ENCODE measurements around the gene GALNT2.

The GALNT2 gene

DNA sequence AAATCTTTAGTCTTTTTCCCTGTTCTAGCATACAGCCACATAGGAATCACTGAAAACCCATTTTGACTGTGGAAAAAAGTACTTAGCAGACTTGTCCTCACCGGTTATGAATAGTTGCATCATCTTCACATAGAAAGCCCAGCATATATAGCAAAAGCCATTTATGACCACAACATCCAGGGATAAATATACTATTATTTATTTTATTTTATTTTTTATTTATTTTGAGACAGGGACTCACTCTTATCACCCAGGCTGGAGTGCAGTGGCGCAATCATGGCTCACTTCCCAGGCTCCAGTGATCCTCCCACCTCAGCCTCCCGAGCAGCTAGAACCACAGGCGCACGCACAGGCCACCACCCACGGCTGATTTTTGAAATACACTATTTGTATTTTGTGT is 175.3 kb downstream of the GALNT2 start:
- no peak overlapping the region for H3K27ac ChIP-seq
- DNase-seq (ENCODE audit: low read depth, low spot score): no peak

DNA sequence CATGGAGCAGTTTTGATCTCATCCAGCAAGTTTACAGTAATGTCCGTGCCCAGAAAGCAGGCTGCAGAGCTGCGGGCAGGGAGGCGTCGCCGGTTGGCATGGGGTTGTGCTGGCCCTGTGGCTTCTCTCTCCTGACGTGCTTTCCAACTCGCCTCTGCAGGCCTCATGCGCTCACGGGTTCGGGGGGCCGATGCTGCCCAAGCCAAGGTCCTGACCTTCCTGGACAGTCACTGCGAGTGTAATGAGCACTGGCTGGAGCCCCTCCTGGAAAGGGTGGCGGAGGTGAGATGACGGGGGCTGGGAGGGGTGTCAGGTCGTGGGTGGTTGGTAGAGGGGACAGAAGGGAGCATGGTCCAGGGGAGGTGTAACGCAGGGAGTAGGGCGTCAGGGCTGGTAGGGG is 176.1 kb downstream of the GALNT2 start:
- no peak for DNase-seq (ENCODE audit: low read depth, low spot score)
- no peak overlapping the region for H3K27ac ChIP-seq

DNA sequence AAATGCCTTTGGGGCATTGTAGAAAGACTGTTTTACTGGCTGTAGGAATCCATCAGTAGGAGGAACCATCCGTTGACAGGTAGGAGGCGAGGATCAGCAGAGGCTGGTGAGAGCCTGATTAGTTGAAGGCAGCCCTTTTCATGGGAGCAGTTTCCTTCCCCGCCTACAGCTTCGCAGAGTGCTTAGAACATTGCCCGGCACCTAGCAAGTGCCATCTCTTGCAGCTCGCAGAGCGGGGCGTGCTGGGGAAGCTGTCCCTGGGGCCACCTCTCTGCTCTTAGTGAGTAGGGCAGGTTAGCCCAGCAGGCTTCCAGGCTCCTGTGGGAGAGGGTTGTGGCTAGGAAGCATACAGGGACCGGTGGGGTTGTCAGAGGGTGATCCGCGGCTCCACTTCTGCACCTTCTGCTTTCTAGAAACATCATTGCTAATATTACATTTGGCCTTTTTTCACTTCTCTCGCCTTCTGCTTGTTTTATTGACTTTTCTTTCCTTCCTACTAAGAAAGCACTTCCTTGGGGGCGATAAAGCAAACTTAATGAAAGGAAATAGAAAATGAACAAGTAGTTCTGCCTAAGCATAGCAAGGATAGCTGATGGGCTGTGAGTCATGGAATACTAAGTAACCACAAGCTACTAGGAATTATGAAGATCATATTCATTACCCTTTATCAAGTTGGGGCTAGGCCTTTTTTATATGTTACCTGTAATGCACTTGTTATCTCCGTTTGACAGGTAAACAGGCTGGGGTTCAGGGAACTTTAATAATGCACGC is 176.7 kb downstream of the GALNT2 start:
- H3K27ac ChIP-seq: no peak overlapping the region
- no peak for DNase-seq (ENCODE audit: low read depth, low spot score)

DNA sequence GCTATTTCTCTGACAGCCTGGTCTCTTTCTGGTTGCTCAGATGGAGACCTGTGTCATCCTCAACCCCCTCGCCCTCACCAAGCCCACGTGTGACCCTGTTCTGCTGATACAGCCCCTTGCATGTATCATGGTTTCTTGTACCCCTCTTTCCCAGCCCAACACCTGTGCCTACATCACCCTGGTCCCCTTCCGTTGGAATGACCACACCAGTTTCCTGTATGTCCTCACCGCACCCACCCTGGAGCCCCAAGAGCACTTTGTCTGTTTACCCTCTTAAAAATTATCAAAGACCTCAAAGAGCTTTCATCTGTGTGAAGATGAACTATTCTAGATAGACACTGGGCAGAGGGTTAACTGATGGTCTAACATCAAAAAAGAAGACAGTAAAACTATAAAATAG is 179.5 kb downstream of the GALNT2 start:
- H3K27ac ChIP-seq: no peak overlapping the region
- no peak for DNase-seq (ENCODE audit: low read depth, low spot score)

DNA sequence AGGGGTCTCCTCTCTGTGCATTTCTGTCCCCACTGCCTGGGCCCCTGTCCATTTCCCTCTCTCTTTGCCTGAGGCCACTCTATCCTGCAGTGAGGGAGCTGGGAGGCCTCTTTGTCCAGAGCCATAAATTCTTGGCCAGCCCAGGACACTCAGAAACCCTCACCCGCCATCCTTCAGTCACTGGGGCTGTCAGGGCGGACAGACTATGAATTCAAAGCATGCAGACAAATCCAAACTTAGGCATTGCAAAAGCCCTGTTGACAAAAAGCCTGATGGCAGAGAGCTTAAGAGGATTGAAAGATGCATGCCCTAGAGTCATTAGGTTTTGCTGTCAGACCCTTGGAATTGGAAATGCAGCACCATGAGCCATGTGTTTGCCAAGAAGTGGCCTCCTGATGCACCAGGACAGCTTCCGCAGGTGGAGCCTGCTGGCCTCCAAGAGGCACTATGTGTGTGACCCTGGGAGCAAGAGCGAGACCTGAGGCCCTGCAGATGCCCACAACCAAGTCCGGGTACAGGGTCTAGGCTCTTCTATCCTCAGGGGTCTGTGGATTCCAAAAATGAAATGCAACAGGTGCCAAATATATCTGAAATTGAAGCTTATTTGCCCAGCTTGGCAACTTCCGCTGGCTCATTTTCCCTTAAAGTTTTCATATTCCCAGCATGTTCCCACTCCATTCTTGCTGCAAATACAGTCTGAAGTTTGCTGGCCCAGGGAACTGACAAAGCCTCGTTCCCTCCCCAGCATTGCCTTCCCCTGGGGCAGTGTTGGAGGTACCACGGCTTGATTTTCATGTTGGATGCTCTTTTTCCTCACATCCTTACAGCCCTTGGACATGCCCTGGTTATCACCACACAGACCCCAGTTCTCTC is 181.2 kb downstream of the GALNT2 start:
- no peak for DNase-seq (ENCODE audit: low read depth, low spot score)
- no peak overlapping the region for H3K27ac ChIP-seq

DNA sequence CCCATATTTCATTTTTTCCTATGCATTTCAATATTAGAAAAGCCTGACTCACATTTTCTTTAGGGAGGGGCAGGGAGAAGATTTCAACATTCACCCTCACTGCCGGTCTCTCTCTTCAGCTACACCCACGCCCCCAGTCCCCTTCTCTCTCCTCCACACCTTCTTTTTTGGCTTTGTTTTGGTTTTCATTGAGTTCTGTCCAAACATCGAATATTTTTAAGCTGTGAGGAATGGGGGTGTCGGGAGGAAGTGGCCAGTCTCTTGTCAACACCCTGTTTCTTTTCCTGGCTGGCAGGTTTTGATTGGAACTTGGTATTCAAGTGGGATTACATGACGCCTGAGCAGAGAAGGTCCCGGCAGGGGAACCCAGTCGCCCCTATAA is 181.8 kb downstream of the GALNT2 start:
- no peak overlapping the region for H3K27ac ChIP-seq
- DNase-seq (ENCODE audit: low read depth, low spot score): no peak

DNA sequence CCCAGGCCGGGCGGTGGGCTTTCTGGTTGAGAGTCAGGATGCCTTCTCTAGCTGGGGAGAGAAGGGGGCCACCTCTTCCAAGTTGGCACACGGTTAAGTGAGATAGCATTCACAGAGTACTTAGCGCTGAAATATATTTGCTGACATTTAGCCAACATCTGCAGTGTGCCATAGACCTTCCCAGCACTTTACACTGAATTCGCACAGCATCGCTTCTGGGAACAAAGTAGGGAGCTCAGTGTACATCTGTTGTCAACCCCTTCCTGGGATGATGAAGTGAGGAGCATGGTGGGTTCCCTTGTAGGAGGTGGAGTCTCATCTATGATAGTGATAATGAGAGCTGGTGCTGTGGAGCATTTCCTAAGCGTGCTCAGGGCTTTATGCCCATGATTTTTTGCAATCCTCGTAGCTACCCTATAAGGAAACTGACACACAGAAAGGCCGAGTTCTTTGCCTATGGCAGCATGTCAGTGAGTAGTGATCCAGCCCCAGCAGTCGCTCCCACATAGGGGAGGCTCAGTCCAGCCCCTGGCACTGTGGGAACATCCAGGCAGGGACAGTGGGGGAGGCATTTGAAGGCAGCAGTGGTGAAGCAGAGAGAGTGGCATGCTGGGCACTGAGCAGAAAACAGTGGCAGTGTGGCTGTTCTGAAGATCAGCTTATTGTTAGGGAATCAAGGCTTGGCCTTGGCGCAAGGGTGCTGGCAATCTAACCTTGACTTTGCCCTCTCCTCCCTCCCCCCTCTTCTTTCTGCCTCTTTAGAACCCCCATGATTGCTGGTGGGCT is 182.8 kb downstream of the GALNT2 start:
- H3K27ac ChIP-seq: no peak overlapping the region
- DNase-seq (ENCODE audit: low read depth, low spot score): no peak

DNA sequence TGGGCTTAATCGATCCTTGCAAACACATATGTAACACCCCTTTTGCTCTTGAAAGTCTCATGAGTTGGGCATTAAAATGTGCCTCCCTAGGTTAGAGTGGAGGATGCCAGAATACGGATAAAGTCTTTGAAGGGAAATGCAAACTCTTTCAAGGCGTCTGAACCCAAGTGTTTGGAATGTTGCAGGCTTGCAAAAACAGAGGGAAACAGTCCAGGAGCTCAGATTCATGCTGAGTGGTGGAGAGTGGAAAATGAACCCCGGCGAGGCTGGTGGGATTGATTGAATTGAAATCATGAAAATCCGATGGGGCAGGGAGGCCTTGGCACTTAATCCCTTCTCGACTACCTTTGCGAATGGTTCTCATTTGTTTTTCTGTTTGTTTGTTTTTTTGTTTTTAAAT is 183.6 kb downstream of the GALNT2 start:
- no peak for DNase-seq (ENCODE audit: low read depth, low spot score)
- no peak overlapping the region for H3K27ac ChIP-seq

DNA sequence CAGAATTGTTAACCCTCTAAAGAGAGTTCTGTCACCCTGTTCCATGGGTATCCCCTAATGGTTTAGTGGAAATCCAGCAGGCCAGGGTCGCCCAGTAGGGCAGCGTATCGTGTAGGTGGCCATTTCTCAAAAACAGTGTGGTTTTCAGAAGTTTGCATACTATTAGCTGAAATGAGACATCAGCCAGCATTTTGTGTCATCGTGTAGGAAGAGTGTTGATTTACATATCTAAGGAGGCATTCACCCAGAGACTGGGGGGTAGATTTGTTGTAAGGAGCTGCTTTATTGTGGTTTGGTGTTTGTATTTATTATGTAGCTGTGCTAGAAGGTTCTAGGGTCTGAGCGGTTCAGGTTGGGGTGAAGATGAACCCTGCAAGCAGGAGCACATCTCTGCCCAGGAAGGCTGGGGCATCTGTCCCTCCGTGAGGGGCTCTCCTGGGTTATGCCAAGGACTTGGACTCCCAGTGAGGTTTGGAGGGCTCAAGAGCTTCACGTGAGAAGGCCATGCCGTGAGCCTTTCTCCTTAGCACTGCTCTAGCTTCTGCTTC is 184.7 kb downstream of the GALNT2 start:
- no peak overlapping the region for H3K27ac ChIP-seq
- DNase-seq (ENCODE audit: low read depth, low spot score): no peak

DNA sequence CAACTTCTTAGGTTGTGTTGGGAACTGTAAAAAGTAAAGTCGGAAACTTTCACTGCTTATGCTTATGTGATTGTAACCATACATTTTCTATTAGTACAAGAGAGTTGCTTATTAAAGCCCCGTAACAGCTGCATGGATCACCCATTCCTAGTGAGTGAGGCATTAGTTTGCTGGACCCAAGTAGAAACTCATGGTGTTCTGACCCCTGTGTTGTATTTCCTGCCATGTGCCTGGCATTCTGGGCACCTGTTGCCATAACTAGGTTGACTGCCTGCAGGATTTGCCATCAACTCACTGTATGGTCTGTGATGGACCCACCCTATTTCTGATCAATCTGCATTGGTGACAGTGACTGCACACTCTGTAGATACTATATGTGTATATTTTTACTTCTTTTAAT is 186.1 kb downstream of the GALNT2 start:
- H3K27ac ChIP-seq: no peak overlapping the region
- no peak for DNase-seq (ENCODE audit: low read depth, low spot score)

DNA sequence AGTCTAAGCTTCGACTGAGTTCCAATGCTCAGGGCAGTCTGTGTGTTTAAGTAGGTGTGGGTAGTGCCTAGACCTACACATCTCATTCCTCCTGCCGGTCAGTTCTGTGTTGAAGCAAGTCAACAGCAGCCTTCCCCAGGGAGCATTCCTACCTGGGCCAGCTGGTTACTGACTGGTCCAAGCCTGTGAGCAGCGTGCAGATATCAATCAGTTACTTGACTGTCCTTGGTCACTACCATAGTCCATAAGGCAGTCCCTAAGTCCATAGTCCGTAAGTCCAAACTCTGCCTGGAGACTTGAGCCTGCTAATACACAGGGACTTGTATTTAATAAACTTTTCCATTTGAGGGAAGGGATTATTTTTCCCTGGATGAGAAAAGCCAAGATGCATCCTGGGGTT is 187.2 kb downstream of the GALNT2 start:
- H3K27ac ChIP-seq: no peak overlapping the region
- no peak for DNase-seq (ENCODE audit: low read depth, low spot score)

DNA sequence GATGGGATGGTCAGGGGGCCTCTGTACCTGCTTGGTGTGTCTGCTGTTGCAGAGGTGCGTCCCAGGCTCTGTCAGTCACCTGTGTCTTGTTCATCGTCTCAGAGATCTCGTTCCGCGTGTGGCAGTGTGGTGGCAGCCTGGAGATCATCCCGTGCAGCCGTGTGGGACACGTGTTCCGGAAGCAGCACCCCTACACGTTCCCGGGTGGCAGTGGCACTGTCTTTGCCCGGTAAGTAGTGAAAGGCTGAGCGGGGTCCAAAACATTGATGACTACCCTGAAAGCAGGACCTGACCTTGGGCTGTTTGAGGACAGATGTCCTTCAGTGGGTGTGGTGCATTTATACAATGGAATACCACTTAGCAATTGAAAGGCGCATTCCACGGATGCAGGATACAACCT is 188.1 kb downstream of the GALNT2 start:
- DNase-seq (ENCODE audit: low read depth, low spot score): no peak
- no peak overlapping the region for H3K27ac ChIP-seq

DNA sequence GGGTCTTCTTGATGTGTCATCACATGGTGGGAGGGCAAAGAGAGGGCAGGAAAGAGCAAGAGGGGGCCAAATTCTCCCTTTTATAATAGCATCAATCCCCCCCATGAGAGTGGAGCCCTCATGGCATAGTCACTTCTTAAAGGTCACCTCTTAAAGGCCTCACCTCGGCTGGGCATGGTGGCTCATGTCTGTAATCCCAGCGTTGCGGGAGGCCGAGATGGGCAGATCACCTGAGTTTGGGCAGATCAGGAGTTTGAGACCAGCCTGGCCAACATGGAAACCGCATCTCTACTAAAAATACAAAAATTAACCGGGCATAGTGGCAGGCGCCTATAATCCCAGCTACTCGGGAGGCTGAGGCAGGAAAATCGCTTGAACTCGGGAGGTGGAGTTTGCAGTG is 189.0 kb downstream of the GALNT2 start:
- no peak overlapping the region for H3K27ac ChIP-seq
- DNase-seq (ENCODE audit: low read depth, low spot score): no peak

DNA sequence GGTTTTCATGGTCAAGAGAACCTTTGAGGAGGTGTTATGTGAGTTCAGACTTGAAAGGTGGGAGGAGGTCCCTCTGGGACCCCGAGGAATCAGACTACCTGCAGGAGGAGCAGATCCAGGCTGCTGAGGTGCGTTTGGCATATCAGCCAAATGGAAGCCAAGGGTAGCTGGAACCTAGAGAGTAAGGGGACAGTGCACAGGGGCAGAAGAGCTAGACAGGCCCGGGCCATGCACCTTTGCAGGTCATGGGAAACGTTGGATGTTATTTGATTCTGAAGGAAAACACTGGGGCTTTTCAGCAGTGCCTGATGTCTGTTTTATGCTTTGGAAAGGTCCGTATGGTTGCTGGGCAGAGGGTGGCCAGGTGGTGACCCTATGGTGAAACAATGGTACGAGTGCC is 189.9 kb downstream of the GALNT2 start:
- no peak overlapping the region for H3K27ac ChIP-seq

DNA sequence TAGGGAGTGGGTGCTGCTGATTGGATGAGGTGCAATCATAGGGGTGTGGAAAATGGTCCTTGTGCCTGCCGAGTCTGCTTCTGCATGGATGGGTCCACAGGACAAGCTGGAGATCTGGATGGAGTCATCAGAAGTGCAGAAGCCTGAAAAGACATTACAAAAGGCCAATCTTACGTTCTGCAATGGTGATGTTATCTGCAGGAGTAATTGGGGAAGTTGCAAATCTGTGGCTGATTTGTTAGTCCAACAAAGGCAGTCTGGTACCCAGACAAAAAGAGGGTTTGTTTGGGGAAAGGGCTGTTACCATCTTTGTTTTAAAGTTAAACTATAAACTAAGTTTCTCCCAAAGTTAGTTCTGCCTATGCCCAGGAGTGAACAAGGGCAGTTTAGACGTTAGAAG is 192.6 kb downstream of the GALNT2 start:
- H3K27ac ChIP-seq: no peak overlapping the region
- DNase-seq (ENCODE audit: low read depth, low spot score): no peak

More for the DNA sequence above, 189.9 kb downstream of the GALNT2 start:
- no peak for DNase-seq (ENCODE audit: low read depth, low spot score)

DNA sequence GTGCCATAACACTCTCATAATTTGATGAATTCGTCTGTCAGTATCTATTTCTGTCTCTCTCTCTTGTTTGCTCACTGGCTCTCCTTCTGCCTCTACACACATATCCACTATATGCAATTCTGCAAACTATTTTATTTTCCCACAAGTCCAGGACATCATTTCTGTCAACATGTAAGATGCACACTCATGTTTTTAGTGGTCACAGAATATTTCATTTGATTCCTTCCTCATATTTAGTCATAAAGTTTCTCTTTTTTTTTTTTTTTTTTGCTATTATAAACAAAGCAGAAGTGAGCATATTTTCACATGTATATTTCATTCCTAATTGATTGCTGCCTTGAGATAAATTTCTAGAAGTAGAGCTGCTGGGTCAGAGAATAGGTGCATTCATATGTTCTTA is 193.8 kb downstream of the GALNT2 start:
- no peak overlapping the region for H3K27ac ChIP-seq
- DNase-seq (ENCODE audit: low read depth, low spot score): no peak

DNA sequence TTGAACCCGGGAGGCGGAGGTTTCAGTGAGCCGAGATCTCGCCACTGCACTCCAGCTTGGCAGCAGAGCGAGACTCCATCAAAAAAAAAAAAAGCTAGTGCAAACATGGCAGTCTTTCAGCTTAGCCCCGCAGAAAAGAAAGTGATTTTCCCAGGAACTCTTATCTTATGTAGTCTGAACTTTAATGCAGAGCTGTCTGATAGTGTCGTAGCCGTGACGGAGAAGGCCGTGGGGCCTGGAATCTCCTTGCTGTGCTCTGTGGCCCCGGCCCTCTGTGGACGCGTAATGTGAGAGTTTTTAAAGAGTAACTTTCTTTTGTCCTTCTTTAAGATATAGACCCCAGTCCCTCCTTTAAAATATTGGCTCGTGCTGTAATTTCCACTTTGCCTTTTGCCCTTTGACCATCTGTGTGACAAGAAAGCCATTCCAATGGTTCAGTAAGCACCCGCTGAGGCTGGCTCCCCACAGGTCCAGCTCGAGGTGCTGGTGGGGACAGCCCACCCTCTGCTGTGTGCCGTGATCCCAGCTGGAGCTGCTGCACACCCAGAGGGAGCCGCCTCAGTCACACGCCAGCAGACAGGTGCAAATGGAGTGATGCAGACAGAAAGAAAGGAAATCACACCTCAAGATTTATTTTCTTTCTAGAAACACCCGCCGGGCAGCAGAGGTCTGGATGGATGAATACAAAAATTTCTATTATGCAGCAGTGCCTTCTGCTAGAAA is 195.1 kb downstream of the GALNT2 start:
- H3K27ac ChIP-seq: no peak overlapping the region
- no peak for DNase-seq (ENCODE audit: low read depth, low spot score)

DNA sequence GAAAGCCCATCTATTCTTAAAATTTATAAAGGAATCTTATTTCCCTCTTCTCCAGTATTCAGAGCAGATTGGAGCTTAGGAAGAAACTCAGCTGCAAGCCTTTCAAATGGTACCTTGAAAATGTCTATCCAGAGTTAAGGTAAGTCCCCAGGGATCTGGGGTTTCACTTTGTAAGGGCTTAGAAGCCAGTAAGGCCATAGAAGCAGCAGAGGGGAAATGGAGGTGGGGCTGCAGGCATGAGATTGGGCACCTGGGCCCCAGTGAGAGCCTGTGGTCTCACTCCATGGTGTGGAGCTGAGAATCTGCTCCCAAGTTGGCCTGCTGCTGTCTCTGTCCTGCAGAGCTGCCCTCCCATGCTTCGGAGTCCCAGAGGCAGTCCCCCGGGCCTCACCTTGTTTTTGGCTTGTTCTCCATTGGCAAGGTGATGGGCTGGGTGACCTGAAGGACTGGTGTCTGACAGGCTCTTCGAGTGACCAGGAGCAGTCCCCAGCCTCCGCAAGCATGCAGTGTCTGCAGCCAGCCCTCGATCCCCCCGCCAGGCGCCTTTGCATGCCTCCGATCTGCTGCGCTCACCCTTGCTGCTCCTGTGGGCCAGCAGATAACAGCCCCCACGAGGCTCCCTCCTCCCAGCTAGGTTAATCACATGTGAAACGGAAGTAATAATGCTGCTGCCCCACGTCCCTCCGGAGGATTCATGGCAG is 196.0 kb downstream of the GALNT2 start:
- no peak for DNase-seq (ENCODE audit: low read depth, low spot score)
- H3K27ac ChIP-seq: no peak overlapping the region

DNA sequence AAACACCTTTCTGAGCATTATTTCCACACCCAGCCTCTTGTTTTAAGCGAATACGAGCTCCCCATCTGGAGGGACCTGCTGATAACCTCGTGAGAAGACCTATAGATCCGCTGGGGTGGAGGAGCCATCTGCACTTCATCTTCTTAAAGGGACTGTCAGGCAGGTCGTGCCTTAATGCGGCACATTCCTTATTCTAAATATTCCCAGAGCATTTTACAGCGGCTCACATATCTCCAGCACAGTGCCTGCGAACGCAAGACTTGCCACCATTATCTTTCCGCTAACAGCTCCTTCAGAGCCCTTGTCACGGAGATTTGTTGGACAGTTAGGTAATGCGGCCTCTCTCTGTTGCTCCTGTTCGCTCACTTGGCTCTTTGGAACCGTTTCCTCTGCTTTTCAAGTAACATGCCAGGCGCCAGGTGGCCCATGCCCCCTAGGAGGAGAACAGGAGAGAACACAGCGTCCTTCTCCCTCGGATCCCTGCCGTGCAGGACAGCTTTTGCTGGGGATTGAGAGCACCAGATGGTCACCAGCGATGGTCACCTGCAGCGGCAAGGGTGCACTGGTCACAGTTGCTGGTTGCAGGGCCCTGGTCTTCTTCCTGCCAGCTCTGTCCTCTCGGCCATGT is 196.6 kb downstream of the GALNT2 start:
- no peak for DNase-seq (ENCODE audit: low read depth, low spot score)
- H3K27ac ChIP-seq: no peak overlapping the region

All from epithelial cell of prostate (primary cell).